Kidney tubule cell (primary cell): Measurements from ENCODE around the gene RCOR3.
A peak's percentile ranks its signal among the peaks of the same experiment; 100 is the strongest.

Experiments used
- DNase-seq: peaks from one replicate; pipeline ENCODE4 v3.0.0-alpha.2; 2018; ENCODE audit warnings: low spot score

The RCOR3 gene

GRCh38 chr1:211324992-211325775, 66.0 kb downstream of the RCOR3 start:
- DNase-seq, result no peak

GRCh38 chr1:211326140-211326527, 67.0 kb downstream of the RCOR3 start:
- DNase-seq, result no peak

GRCh38 chr1:211326528-211327345, 67.6 kb downstream of the RCOR3 start, which contains the start of gene TRAF5:
TRAF5 (plus strand) TSS chr1:211326833; CDS start chr1:211353240, 26,407 bp downstream.
- DNase-seq, result peak; percentile 50

DNA sequence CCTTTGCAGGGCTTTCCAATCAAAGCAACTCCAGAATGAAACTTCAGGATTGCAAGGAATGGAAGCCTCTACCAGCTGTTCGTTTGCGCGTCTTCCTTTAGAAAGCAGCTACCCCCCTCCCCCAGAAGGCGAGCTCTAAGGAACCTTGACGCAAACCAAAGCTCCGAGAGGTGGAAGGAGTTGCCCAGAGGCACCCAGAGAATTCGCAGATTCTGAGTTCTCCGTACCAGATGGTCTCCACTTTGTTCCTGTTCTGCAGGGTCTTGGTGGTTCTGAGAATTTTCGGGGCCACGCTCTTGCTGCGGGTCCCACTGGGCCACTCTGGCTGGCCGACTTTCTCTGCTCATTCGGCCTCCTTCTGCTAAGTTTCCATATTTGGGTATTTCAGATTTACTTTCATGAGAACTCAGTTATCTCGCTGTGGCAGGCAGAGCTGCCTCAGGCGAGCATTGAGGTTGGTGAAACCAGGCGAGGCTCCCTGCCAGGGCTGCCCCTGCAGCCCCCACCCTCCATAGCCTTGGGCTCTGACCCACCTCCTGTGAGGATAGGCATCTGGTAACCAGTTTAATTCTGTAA, 68.3 kb downstream of the RCOR3 start:
- peak; percentile 41 for DNase-seq

DNA sequence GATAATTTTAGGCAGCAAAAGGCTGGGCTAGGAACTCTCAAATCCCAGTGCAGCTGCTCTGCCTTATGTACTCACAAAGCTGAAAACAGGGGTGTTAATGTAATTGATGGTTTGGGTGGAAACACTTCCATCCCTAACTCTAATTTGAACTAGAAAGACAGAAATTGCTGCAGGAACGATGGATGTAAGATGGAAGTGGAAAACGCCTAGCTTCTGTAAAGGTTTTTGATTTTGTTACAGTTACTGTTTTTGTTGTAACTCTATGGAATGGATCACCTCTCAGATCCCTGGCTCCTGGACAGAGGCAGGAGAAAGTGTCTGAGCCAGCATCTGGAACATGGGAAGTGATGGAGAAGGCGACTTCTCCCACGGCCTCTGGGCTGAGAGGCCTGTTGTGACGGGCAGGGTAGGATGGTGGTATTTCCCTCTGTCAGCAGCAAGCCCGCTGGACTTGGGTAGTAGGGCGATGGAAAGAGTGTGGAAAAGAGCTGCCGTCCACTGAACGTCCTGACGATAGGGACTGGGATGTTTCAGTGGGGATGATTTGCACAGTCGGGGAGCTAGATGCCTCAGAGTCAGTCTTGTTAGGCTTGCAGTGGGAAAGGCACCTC, 69.0 kb downstream of the RCOR3 start:
- no peak for DNase-seq

DNA sequence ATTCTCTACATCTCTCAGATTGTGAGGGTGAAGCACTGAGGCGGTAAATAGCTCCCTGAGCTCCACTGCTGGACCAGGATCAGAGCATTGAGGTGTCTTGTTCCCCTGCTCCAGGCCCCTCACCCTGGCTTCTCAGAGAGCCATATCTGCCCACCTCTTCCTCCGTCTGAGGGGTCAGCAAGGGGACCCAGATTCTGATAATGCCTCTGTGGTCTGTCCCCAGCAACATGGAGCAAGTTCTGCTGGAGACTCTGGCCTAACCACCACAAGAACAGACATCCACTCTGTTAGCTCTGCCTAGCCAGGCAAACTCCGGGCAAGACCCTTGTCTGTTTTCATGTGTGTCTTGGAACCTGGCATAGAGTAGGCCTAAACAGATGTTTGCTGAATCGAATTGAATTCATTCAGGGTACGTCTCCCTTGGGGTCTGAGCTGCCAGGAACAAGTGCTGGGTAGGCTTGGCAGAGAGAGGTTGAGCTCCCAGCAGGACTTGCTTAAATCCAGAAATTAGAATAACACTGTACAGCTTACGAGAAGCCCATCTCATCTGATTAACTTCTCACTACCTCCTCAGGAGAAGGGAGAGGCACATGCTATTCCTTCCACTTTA, 69.8 kb downstream of the RCOR3 start:
- no peak for DNase-seq

GRCh38 chr1:211329764-211330201, 70.6 kb downstream of the RCOR3 start:
- DNase-seq, result no peak

DNA sequence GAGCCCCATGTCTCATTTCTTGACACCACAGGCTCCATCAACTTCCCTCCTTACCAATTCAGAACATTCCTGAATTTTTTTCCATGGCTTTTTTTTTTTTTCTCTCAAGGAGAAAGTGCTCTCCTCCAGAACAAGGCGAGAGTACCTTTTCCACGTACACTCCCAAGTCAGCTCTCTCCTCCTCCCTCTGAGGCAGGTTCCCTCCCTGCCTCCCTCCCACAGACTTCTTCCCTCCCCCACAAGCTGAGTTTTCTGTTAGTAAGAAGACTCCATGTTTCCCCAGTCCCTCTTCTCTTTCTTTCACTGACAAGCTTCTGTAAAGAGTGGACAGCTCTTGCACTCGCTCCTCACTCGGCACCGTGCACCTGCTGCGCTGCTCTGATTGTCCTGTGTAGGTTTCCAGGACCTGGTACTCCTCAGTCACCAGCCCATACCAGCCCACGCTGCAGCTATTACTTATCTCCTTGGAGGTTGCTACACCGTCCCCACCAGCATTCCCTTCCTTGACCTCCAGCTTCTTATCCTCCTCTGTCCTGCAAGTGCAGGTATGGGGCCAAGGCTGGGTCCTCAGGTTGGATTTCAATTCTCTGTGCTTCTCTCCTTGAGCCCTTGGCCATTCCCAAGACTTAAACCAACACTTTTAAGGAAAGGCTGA, 71.2 kb downstream of the RCOR3 start:
- DNase-seq, result no peak

DNA sequence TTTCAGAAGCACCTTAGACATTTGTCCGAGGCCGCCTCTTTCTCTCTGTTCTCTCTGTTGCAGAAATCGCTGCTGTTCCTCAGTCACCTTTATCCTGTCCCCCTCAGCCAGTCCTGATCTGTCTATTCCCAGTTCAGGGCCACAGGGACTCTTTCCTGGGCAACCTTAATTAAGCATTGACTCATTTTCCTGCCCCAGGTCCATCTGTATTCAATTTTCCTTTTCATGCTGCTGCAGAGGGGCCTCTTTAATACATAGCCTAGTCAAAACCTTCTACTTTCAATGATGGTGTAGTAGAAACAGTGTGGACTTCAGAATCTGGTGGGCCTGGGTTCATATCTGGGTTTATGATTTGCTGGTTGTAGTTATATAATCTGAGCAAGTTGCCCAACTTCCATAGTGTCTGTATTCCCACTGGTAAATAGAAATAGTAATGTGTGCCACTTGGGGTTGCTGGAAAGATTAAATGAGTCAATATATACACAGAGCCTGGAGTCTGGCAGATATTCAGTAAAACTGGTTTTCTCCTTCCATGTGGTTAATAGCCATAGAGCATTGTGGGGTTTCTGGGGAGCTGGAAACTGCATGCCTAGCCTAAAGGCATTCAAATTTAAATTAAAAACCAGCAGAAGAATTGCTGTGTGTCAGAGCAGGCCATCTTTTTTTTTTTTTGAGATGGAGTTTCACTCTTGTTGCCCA, 72.0 kb downstream of the RCOR3 start:
- no peak for DNase-seq

DNA sequence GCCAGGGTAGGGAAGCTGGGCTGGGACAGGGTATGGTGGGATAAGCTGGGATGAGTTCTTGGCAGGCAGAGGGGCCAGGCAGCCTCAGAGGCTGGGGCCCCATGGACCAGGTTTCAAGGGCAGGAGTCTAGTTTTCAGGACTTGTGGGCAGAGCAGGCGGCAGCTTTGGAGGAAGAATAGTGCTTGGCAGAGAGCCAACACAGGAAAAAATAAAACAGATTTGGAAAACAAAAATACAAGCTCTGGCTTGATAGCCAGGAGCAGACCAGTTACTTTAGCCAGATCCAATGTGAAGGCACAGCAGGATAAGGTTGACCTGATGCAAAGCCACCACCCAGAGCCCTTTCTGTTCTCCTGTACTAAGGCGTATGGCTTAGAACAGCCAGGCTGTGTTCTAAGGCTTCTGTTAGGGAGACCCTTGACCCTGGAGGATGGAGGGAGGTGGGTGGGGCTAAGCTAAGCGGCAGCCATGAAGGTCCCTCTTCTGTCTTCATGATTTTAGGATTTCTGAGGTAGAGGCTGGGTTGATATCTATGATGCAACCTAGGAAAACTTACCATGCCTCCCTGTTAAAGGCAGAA, 73.0 kb downstream of the RCOR3 start:
- DNase-seq, result no peak

DNA sequence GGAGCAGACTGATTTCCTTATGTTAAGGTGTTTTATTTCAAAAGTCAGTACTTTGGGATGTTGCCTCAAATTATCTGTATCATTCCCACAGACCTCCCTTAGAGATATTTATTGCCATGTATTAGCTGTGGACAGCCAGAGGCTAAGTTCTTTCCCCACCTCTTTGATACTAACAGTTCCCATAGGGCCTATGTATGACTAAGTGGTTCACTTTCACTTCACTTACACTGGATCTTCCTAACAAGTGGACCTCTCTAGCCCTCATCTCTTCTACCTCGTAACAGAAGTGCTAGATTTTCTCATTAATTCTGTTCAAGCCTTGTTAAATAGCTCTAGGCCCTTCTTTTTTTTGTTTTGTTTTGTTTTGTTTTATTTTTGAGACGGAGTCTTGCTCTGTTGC, 73.7 kb downstream of the RCOR3 start:
- no peak for DNase-seq

GRCh38 chr1:211333906-211334305, 74.7 kb downstream of the RCOR3 start:
- DNase-seq, result peak; percentile 27

DNA sequence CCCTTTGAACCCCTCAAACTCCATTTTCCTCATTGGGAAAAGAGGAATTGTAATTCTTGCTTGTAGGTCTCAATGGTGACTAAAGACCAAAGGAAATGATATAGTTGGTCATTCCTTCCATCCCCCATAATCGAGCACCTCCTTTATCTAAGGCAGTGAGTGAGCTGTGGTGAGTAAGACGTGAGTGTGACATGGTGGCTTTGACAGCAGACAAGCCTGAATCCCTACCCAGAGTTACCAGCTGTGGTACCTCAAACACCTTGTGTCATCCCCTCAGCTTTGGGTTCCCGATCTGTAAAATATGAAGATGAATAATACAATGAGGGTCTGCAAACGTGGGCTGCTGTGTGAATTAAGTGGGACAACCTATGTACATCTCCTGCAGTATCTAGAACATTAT, 75.8 kb downstream of the RCOR3 start:
- DNase-seq, result peak; percentile 37

DNA sequence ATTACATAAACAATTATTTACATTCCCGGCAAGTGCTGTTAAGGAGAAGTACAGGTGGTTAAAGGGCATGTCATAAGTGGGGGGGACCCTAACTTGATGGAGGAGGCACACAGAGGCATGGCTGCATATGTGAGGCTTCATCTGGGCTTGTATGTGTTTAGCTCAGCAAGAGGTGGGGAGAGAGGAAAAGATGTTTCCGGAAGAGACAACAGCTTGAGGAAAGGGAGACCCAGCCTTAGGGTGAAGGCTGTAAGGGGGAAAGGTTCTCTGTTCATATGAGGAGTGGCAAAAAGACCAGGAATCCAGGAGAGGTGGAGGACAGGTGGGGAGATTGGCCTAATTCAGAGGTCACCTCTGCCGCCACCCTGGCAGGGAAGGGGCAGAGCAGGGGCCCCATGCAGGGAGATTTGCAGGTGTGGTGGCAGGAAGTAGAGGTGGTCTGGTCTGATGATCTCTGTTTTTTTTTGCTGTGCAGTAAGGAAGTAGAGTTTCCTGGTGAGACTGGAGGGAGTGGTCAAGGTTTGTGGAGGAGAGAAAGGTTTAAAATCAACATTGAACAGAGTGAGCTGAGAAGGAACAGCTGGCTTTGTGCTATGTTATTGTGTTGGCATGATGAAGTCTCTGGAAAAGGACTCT, 76.5 kb downstream of the RCOR3 start:
- peak; percentile 32 for DNase-seq

GRCh38 chr1:211336161-211336560, 77.0 kb downstream of the RCOR3 start:
- DNase-seq, result no peak

- DNase-seq, result no peak
Observed at GRCh38 chr1:211336775-211337174, 77.6 kb downstream of the RCOR3 start.

- no peak for DNase-seq
Observed at GRCh38 chr1:211337430-211338223, 78.5 kb downstream of the RCOR3 start.

- DNase-seq, result no peak
Observed at GRCh38 chr1:211338224-211338620, 79.1 kb downstream of the RCOR3 start.

GRCh38 chr1:211339631-211340041, 80.5 kb downstream of the RCOR3 start:
- DNase-seq, result no peak
